AG04450 (cell line): ENCODE data around the gene DAAM2. TPM values are rescaled to one million over a fixed set of nuclear protein-coding genes. Genes with fewer than 3 reads are reported as not detected.
A peak's percentile ranks its signal among the peaks of the same experiment; 100 is the strongest.

Experiments
- CTCF ChIA-PET: fragments of 300-600, 350-600 bp; formaldehyde crosslinking; extraction: SDS; loops from one replicate; lab custom pipeline; 2022; ENCODE audit warnings: antibody characterized with exemption, inconsistent platforms; lab: Charles Lee
- POLR2A ChIA-PET: fragments of 350-600 bp; formaldehyde crosslinking; extraction: SDS; loops from one replicate; lab custom pipeline; 2021; ENCODE audit warnings: antibody characterized with exemption, inconsistent platforms; lab: Yijun Ruan, JAX
- DNase-seq: peaks from one replicate; pipeline ENCODE4 v3.0.0-alpha.2; 2011; ENCODE audit warnings: low read depth, low spot score
- H3K27ac ChIP-seq: one replicate; pipeline ENCODE4 v1.5.1; 2012; ENCODE audit warnings: low read depth, low read length, control low read depth
- H3K27me3 ChIP-seq: one replicate; pipeline ENCODE4 v1.6.0; 2012; ENCODE audit warnings: low read length; ENCODE audit not compliant: control insufficient read depth, insufficient read depth
- H3K4me3 ChIP-seq: 2 replicates; pipeline ENCODE4 v1.5.1; 2011; ENCODE audit warnings: mild to moderate bottlenecking, low read depth, low read length, control low read depth
- H3K9me3 ChIP-seq: 2 replicates; pipeline ENCODE4 v1.5.1; 2012; ENCODE audit warnings: low read length; ENCODE audit not compliant: control insufficient read depth, insufficient read depth
- polyA plus RNA-seq: library from polyadenylated mRNA; depleted of rRNA; stranded (reverse); fragments of >200 nt; gene quantifications from 2 replicates; pipeline ENCODE4 v1.2.3, GENCODE V29; 2011
- TF ChIP-seq, protein P1 (sequence below): IDR thresholded peaks from 2 replicates; pipeline ENCODE4 v1.5.1; 2011; ENCODE audit warnings: low read depth, low read length, control low read depth, inconsistent platforms

DAAM2 gene
- polyA plus RNA-seq, 1 experiment: 2.9 TPM

DNA sequence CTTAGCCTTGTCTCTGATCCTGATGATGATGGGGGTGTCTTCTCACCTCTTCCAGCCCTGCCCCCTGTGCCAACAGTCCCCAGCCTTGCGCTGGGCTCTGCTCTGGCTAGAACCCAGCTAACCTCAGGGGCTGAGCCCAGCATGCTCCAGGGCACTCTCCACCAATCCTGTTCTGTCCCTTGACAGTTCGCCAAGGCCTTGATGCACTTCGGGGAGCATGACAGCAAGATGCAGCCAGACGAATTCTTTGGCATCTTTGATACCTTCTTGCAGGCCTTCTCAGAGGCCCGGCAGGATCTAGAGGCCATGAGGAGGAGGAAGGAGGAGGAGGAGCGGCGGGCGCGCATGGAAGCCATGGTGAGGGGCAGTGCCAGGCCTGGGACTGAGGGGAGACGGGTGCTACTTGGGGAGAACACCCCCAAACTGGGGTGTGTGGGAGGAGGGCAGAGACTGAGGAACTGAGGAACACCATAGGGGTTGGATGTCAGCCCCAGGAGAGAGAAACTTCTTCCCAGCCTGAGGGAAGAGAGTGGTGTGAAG, 109.0 kb downstream of the DAAM2 start:
- CTCF ChIA-PET: interaction anchor here (1.3 kb wide), 1 partner anchor 539 kb away, joined by 4 read pairs; no protein-coding TSS in a partner anchor
- no peak overlapping the region for H3K4me3 ChIP-seq
- no peaks in the 10 kb centered on the region for H3K9me3 ChIP-seq
- no peaks in the 10 kb centered on the region for H3K27me3 ChIP-seq
- TF ChIP-seq, protein P1, sequence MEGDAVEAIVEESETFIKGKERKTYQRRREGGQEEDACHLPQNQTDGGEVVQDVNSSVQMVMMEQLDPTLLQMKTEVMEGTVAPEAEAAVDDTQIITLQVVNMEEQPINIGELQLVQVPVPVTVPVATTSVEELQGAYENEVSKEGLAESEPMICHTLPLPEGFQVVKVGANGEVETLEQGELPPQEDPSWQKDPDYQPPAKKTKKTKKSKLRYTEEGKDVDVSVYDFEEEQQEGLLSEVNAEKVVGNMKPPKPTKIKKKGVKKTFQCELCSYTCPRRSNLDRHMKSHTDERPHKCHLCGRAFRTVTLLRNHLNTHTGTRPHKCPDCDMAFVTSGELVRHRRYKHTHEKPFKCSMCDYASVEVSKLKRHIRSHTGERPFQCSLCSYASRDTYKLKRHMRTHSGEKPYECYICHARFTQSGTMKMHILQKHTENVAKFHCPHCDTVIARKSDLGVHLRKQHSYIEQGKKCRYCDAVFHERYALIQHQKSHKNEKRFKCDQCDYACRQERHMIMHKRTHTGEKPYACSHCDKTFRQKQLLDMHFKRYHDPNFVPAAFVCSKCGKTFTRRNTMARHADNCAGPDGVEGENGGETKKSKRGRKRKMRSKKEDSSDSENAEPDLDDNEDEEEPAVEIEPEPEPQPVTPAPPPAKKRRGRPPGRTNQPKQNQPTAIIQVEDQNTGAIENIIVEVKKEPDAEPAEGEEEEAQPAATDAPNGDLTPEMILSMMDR: no peak
- no peak overlapping the region for H3K27ac ChIP-seq
- no peak for DNase-seq
- POLR2A ChIA-PET: no interaction called here

DNA sequence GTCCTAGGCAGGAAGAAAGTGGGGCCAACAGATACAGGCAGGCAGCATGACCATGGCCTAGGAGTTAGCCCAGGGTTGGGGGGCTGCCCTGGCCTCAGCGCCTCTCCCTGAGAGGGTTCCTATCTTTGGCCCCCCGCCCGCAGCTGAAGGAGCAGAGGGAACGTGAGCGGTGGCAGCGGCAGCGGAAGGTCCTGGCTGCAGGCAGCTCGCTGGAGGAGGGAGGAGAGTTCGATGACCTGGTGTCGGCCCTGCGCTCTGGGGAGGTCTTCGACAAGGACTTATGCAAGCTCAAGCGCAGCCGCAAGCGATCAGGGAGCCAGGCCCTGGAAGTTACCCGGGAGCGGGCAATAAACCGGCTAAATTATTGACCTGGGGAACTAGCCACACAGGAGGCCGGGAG, 109.5 kb downstream of the DAAM2 start:
- no peak overlapping the region for H3K27ac ChIP-seq
- H3K27me3 ChIP-seq: no peaks in the 10 kb centered on the region
- ChIA-PET CTCF (interaction anchor here (1.3 kb wide), 1 partner anchor 539 kb away, joined by 4 read pairs; no protein-coding TSS in a partner anchor), POLR2A (no interaction called here)
- TF ChIP-seq, protein P1: no peak
- no peak for DNase-seq
- no peak overlapping the region for H3K4me3 ChIP-seq
- no peaks in the 10 kb centered on the region for H3K9me3 ChIP-seq

DNA sequence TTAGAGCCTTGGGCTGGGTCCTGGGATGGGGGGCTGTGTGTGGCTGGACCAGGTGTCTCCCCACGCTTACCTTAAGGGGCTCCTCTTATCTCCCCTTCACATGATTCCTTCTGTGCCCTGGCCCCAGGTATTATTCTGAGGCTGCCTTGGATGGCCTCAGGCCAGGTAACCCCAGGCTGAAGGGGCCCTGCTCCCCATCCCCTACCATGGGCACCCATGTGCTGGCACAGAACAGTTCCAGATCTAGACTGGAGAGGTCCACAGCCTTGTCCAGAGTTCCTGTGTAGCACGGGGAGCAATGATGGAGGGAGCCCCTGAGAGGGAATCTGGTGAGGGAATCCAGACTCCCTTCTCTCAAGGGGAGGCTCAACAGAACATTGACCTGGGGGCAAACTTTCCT, 110.0 kb downstream of the DAAM2 start:
- TF ChIP-seq, protein P1: no peak
- Histone ChIP-seq H3K27ac (no peak overlapping the region), H3K9me3 (no peaks in the 10 kb centered on the region), H3K4me3 (no peak overlapping the region), H3K27me3 (no peaks in the 10 kb centered on the region)
- CTCF ChIA-PET: interaction anchor here (0.6 kb wide), 1 partner anchor 11 kb away, joined by 4 read pairs; no protein-coding TSS in a partner anchor
- POLR2A ChIA-PET: no interaction called here
- no peak for DNase-seq

DNA sequence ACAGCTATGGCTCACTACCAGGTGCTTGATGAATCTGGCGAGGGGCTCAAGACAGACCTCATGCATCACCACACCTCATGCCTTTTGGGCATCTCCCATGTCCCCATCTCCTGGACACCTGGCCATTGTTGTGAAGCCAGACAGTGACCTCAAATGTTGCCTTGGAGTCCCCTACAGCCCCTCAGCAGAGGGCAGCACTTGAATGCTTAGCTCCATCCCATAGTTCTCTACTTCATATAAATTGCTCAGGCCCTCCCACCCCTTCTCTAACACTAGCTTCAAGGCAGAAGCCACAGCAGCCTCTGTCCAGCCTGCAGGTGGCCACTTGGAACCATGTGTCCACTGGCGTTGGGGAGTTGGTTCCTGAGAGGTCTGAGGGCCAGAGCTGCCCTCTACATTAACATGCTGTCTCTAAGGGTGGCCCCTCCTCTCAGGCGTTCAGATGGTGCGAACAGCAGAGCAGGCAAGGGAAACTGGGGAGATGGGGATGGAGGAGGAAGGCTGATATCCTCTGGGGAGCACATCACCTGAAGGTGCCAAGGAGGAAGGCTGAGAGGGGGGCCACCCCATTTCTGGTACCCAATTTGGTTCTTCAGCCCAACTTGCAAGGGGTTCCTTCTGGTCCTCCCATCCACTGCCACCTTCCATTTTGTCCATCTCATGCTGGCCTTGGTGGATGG, 110.8 kb downstream of the DAAM2 start:
- Histone ChIP-seq H3K27ac (no peak overlapping the region), H3K27me3 (no peaks in the 10 kb centered on the region), H3K4me3 (no peak overlapping the region), H3K9me3 (no peaks in the 10 kb centered on the region)
- TF ChIP-seq, protein P1: 0 out of 2 replicates have a peak, but pooled peaks have one; percentile 4
- ChIA-PET POLR2A (no interaction called here), CTCF (interaction anchor here (0.6 to 1.2 kb wide), 2 partner anchors 10 to 12 kb away, joined by 3 to 4 read pairs; no protein-coding TSS in a partner anchor)
- DNase-seq: no peak

DNA sequence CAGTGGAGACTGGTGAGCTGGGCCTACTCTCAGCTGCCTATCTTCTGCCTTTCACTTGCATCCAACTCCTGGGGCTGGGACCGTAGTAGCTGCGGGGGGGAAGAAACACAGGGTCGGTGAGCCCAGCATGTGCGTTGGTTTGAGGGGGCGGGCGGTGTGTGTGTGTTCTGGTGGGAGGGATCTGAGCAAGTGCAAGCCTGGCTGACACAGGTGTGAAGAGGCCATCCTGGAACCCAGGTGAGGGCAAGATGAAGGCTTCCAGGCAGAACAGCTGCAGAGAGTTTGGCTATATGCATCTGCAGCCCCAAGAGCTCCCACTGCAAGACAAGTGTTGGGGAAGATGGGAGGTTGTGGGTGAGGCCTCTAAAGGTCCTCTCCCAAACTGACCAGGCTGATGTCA, 111.5 kb downstream of the DAAM2 start:
- CTCF ChIA-PET: interaction anchor here (0.9 to 1.2 kb wide), 3 partner anchors 11 to 38 kb away, joined by 3 to 4 read pairs (median 3); no protein-coding TSS in a partner anchor
- TF ChIP-seq, protein P1: no peak
- POLR2A ChIA-PET: no interaction called here
- no peak overlapping the region for H3K4me3 ChIP-seq
- H3K9me3 ChIP-seq: no peaks in the 10 kb centered on the region
- no peak for DNase-seq
- no peaks in the 10 kb centered on the region for H3K27me3 ChIP-seq
- no peak overlapping the region for H3K27ac ChIP-seq
